Measurements from ENCODE around the gene LGI4.
"Not testable (repeated sequence)": the region's sequence is repeated elsewhere in the genome, so short reads cannot be mapped to it uniquely, and the experiment has no call there.

LGI4 gene

GRCh38 chr19:35105411-35106290, 29.2 kb downstream of the LGI4 start:
- DNase-seq (ENCODE audit: low spot score), result no peak

DNA sequence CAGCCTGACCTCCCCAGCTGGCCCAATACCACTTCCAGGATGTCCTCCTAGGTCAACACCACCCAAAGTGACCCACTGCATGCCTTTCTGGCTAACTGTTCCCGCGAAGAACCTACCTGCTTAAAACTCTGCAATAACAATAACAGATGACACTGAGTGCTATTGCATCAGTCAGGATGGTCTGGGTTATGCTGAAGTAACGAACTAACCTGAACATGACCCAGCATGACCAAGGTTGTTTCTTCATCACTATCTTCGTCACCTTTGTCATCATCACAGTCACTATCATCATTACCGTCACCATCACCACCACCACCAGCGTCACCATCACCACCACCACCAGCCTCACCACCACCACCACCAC, 29.8 kb downstream of the LGI4 start:
- no peak for DNase-seq (ENCODE audit: low spot score)

GRCh38 chr19:35104361-35104760, 30.5 kb downstream of the LGI4 start:
- no peak for DNase-seq (ENCODE audit: low spot score)

GRCh38 chr19:35103614-35104013, 31.2 kb downstream of the LGI4 start:
- not testable (repeated sequence) for DNase-seq (ENCODE audit: low spot score)

DNA sequence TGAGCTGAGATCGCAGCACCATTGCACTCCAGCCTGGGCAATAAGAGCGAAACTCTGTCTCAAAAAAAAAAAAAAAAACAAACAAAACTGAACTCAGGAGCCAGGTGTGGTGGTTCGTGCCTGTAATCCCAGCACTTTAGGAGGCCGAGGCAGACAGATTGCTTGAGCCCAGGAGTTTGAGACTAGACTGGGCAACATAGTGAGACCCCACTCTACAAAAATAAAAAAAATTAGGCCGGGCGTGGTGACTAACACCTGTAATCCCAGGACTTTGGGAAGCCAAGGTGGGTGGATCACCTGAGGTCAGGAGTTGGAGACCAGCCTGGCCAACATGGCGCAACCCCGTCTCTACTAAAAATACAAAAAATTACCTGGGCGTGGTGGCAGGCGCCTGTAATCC, 32.9 kb downstream of the LGI4 start:
- DNase-seq (ENCODE audit: low spot score), result not testable (repeated sequence)

DNA sequence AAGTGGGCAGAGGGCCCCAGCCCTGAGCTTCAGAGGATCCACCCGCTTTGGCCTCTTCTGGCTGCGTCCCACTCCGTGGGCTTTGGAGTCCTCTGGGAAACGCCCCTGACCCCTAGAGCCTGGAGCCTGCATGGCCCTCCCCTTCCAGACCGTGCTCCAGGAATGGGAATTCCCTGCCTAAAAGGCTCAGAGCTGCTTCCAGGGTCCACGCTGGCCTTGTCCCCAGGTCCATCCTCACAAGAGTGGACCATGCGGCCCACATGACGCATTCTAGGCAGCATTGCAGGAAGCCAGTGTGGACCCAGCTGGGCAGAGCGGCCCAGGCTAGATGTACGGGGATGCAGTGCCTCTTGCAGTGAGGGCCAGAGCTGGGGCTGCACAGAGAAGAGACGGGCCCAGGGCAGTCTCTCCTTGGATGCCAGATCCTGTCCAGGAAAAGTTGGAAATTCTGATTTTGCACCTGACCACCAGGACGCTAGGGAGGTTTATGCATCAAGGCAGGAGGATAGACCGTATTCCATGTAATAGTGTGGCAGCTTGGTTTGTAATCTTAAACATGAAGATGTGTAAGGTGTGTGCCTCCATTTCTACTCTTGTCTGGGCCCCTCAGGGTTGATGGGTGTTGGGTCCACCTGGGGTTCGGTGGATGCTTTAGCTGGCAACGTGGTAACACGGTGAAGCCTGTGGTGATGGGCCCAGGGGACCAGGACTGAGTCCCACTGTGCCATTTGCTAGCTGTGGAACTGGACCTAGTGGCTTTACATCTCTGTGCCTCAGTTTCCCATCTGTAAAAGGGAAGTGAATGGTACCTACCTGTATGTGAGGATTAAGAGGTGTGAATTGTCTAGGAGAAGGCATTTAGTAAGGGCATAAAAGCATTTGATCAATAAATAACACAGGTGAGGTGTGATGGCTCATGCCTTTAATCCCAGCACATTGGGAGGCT, 34.0 kb downstream of the LGI4 start:
- DNase-seq (ENCODE audit: low spot score), result no peak

DNA sequence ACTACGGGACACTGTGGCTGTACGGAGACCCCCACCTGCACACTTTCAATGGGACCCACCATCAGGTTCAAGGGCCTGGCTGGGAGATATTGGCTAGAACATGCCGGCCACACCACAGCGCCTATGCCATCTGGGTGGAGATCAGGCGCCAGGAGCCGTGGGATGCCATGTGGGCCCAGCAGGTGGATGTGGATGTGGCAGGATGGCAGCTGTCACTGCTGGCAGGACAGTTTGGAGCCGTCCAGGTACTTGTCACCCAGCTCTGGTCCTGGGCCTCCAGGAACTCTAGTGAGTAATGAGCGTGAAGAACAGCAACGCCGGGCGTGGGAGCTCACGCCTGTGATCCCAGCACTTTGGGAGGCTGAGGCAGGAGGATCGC, 35.0 kb downstream of the LGI4 start:
- no peak for DNase-seq (ENCODE audit: low spot score)

- no peak for DNase-seq (ENCODE audit: low spot score)
These were observed 35.5 kb downstream of the LGI4 start for GRCh38 chr19:35099155-35099896.

DNA sequence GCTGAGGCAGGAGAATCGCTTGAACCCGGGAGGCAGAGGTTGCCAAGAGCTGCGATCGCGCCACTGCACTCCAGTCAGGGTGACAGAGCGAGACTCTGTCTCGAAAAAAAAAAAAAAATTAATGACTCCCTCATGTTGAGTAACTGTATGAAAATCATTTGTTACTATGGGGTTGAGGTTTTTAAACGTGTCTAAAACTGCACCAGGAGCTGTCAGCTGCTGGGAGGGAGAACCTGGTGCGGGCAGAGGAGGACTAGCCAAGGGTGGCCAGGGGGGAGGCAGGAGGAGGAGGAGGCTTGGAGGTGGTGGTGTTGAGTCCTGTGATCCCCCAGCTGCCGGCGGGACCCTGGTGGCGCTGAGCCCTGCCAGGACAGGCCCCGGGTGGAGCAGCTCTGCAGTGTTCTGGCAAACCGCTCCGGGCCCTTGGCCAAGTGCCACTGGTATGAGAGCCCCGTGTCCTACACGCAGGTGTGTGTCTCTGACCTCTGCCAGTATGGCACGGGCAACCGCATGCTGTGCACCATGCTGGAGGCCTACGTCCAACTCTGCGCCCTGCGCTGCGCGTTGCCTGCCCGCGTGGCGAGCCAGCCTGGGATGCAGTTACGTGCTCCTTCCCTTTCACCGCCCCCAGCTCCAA, 36.3 kb downstream of the LGI4 start:
- DNase-seq (ENCODE audit: low spot score), result no peak

GRCh38 chr19:35095667-35096368, 39.0 kb downstream of the LGI4 start:
- no peak for DNase-seq (ENCODE audit: low spot score)

GRCh38 chr19:35094656-35095055, 40.2 kb downstream of the LGI4 start:
- DNase-seq (ENCODE audit: low spot score), result no peak

DNA sequence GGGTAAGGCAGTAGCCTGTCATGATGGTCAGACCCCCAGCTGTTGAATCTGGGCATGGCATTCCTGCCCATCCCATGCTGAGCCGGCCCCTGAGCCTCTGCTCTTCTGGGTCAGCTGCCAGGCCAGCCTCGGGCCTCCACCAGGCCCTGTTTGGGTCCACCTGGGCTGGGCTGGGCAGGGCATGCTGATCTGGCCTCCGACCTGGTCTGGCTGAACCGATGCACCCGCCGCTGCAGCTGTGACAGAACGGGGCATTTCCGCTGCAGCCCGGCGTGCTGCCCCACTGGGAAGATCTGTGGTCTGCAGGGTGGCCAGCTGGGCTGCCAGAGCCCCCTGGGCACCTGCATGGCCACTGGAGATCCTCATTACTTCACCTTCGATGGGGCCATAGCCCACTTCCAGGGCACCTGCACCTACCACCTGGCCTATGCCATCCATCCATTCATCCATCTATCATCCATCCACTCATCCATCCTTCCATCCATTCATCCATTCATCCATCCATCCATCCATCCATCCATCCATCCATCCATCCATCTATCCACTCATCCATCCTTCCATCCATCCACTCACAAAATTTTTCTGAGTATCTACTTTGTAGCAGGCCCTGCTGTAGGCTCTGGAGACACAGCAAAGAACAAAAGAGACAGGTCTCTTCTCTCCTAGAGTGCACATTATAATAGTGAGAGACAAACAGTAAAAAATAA, 40.8 kb downstream of the LGI4 start:
- DNase-seq (ENCODE audit: low spot score), result no peak

- no peak for DNase-seq (ENCODE audit: low spot score)
These were observed 41.4 kb downstream of the LGI4 start for GRCh38 chr19:35093430-35093829.

DNA sequence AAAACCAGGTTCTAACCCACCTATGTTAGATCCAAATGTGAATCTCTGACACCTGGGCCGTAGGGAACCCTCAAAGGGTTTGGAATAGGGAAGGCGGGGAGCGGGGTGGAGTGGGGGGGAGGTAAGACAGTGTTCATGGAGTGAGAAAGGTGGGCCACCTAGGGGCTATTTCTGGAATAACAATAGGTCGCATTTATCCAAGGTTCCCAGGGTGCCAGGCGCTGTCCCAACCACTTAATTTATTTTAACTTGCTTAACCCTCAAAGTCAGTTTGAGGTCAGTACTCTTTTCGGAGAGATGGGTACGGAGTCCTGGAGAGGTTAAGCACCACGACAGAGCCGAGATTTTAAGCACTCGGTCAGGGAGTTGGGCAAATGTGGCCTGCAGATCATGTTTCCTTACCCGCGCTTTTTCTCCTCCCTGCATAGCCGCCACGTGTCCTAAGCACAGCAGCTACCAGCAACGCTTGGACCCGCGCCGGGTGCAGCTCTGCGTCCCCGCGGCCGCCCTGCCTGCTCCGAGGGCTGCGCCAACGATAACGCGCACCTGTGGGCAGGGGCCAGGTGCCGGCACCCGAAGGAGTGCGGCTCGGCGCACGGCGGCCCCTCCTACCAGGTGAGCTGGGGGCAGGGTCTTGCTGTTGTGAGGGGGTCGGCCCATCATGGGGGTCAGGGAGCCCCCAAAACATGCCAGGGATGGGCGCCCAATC, 44.2 kb downstream of the LGI4 start:
- DNase-seq (ENCODE audit: low spot score), result no peak

DNA sequence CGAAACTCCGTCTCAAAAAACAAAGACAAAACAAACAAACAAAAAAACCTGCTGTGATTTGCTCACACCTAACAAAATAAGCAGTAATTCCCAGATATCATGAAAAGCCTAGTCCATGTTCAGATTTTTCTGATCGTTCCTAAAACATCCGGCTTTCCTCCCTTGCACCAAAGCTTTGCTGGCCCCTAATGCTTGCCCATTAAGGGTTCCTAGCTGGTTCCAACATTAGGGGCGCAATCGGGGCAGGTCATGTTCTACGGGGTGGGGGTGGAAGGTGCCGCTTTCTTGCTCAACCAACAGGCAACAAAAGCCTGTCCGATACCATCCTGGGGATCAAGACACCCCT, 44.7 kb downstream of the LGI4 start:
- no peak for DNase-seq (ENCODE audit: low spot score)

- DNase-seq (ENCODE audit: low spot score), result no peak
These were observed 45.3 kb downstream of the LGI4 start for GRCh38 chr19:35089554-35089953.

DNA sequence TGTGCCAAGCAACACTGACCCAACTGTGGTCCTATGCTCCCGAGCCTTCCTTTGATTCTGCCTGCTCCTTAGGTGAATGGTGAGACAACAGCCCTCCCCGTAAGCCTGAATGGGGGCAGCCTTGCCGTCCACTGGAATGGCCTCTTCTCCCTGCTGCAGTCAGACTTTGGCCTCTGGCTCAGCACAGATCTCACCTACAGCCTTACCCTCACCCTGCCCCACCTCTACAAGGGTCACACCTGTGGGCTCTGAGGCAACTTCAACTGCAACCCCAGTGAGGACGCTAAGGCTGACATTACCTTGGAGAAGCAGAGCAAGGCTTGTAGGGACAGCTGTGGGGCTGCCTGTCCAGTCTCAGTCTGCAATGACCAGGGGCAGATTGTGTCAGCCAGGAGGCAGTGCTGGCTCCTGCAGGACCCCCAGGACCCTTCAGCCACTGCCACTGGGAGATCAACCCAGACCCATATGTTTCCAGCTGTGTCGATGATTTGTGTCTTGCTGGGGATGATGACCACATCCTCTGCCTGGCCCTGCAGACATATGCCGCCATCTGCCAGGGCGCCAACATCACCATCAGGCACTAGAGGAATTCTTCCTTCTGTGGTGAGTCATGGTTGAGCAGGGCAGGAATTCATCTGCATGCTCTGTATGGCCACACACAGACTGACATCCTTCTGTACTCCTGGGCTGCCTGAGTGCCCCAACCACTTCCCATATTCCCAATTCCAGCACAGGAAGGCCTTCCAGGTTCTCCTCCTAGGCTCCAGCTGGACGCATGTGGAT, 46.5 kb downstream of the LGI4 start:
- no peak for DNase-seq (ENCODE audit: low spot score)

DNA sequence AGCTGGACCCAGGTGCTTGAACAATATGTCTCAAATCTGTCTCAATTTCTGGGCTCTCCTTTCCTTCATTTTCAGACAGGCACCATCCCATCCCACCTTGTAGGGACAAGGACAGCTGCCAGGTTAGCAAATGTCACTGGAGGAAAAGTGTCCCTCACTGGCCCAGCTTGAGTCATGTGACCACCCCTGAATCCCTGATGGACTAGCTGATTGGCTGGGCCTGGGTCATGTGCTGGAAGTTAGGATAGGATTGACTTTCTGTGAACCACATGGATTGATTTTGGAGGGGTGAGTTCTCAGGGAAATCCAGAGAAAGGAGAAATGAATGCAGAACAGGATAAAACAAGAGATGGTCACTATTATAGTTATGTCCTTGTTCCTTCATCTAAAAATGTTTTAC, 47.5 kb downstream of the LGI4 start:
- DNase-seq (ENCODE audit: low spot score), result no peak

DNA sequence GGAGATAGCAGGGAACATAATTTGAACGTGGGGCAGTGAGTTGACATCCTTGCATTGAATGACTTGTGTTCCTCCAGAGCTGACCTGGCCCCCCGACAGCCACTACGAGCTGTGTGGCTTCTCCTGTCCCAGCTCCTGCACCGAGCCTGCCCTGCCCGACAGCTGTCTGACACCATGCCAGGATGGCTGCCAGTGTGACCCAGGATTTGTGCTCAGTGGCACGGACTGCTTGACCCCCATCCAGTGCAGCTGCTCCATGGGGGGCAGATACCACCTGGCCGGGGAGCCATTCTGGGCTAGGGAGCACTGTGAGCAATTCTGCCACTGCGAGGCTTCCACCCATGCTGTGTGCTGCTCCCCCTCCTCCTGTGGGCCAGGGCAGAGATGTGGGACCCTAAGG, 48.4 kb downstream of the LGI4 start:
- DNase-seq (ENCODE audit: low spot score), result no peak
